GM12878 (cell line): Measurements from ENCODE around the gene KRT222.

Experiments used
- EZH2 ChIP-seq: IDR thresholded peaks from 2 replicates; pipeline ENCODE4 v1.6.1; 2012; ENCODE audit warnings: low read depth, mild to moderate bottlenecking, control low read depth, inconsistent platforms, low read length, borderline replicate concordance; ENCODE audit not compliant: control insufficient read depth
- POLR2A ChIP-seq: IDR thresholded peaks from 2 replicates; pipeline ENCODE4 v1.6.1; 2011; ENCODE audit warnings: low read depth, mild to moderate bottlenecking, low read length
- RFX5 ChIP-seq: IDR thresholded peaks from 2 replicates; pipeline ENCODE4 v1.6.1; 2011; ENCODE audit warnings: low read depth, low read length, improper control_type of control experiment
- SIN3A ChIP-seq: IDR thresholded peaks from 2 replicates; pipeline ENCODE4 v1.6.1; 2012; ENCODE audit warnings: low read depth, low read length, improper control_type of control experiment
- TF ChIP-seq, protein P1 (sequence below), 3 experiments: IDR thresholded peaks in 2 of 3; conservative IDR thresholded peaks in 1 of 3; 2 replicates each; pipeline ENCODE4 v1.5.1; 2011; ENCODE audit warnings: low read depth in 3 of 3, low read length in 3 of 3, mild to moderate bottlenecking in 3 of 3, control low read depth in 2 of 3, moderate library complexity in 2 of 3, inconsistent platforms in 1 of 3, mixed read lengths in 1 of 3; ENCODE audit not compliant: control insufficient read depth in 2 of 3, insufficient read depth in 1 of 3; ENCODE audit errors: extremely low read depth in 1 of 3
- TF ChIP-seq, protein P2 (sequence below): fragments of 450-650 bp; IDR thresholded peaks from 2 replicates; pipeline ENCODE4 v1.6.1; 2017; ENCODE audit warnings: mild to moderate bottlenecking, low read depth, inconsistent platforms; ENCODE audit not compliant: poor library complexity, severe bottlenecking

DNA sequence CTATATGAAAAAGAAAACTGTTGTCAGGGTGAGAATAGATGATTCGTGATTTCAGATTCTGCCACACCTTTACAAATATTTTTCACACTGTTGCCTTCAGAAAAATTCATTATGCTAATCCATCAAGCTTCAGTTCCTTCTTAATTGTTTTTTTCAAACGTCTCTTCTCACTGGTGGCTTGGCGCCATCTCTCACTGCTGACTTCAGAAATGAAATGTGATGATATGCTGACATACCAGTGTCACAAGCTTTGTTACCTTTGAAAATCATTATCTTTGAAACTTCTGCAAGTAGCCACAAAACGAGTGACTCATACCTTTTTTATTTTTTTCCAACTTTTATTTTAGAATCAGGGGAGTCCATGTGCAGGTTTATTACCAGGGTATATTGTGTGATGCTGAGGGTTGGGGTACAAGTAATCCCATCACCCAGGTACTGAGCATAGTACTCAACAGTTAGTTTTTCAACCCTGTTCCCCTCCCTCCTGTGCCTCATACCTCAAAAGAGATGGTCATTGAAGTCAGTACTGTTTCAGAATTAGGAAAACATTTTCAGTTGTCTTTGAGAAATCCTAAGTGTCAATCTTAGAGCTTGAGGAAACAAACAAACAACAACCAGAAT lies 14.0 kb upstream of the KRT222 start:
- TF ChIP-seq, protein P1, sequence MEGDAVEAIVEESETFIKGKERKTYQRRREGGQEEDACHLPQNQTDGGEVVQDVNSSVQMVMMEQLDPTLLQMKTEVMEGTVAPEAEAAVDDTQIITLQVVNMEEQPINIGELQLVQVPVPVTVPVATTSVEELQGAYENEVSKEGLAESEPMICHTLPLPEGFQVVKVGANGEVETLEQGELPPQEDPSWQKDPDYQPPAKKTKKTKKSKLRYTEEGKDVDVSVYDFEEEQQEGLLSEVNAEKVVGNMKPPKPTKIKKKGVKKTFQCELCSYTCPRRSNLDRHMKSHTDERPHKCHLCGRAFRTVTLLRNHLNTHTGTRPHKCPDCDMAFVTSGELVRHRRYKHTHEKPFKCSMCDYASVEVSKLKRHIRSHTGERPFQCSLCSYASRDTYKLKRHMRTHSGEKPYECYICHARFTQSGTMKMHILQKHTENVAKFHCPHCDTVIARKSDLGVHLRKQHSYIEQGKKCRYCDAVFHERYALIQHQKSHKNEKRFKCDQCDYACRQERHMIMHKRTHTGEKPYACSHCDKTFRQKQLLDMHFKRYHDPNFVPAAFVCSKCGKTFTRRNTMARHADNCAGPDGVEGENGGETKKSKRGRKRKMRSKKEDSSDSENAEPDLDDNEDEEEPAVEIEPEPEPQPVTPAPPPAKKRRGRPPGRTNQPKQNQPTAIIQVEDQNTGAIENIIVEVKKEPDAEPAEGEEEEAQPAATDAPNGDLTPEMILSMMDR (IDR thresholded peaks at IDR 0.05 in 2 of 3, conservative IDR thresholded peaks at IDR 0.05 in 1 of 3; ENCODE audit: control insufficient read depth in 2 of 3, extremely low read depth in 1 of 3, insufficient read depth in 1 of 3, low read depth in 3 of 3, low read length in 3 of 3) = no peak
- TF ChIP-seq EZH2 = no peak
- TF ChIP-seq RFX5 = no peak
- TF ChIP-seq SIN3A = no peak
- no peak for TF ChIP-seq POLR2A
- TF ChIP-seq, protein P2, sequence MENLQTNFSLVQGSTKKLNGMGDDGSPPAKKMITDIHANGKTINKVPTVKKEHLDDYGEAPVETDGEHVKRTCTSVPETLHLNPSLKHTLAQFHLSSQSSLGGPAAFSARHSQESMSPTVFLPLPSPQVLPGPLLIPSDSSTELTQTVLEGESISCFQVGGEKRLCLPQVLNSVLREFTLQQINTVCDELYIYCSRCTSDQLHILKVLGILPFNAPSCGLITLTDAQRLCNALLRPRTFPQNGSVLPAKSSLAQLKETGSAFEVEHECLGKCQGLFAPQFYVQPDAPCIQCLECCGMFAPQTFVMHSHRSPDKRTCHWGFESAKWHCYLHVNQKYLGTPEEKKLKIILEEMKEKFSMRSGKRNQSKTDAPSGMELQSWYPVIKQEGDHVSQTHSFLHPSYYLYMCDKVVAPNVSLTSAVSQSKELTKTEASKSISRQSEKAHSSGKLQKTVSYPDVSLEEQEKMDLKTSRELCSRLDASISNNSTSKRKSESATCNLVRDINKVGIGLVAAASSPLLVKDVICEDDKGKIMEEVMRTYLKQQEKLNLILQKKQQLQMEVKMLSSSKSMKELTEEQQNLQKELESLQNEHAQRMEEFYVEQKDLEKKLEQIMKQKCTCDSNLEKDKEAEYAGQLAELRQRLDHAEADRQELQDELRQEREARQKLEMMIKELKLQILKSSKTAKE = no peak
